ENCODE data around the gene TP63.

The TP63 gene

GRCh38 chr3:189684317-189684716 is 53.1 kb downstream of the TP63 start:
- no peak for DNase-seq (ENCODE audit: low read depth)

- DNase-seq (ENCODE audit: low read depth), result no peak
Measured at GRCh38 chr3:189685291-189685690, 54.1 kb downstream of the TP63 start.

- DNase-seq (ENCODE audit: low read depth), result no peak
Measured at GRCh38 chr3:189685860-189686259, 54.7 kb downstream of the TP63 start.

DNA sequence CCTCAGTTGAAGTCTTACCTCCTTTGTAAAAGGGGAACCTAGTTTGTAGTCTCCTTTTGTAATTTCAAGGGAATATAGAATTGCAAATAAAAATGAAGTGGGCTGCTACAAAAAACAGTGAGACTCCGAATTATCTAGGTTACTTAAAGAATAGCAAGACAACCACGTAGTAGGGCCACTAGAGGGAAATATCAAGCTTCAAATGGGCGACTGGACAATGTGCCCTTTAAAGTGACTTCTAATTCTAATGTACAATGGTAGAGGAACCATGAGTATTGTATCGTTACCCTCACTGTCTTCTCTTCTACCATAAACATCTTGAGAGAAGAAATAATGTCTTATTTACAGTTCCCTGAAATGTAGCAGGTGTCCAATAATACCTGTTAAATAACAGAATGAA is 56.3 kb downstream of the TP63 start:
- DNase-seq (ENCODE audit: low read depth), result no peak

DNA sequence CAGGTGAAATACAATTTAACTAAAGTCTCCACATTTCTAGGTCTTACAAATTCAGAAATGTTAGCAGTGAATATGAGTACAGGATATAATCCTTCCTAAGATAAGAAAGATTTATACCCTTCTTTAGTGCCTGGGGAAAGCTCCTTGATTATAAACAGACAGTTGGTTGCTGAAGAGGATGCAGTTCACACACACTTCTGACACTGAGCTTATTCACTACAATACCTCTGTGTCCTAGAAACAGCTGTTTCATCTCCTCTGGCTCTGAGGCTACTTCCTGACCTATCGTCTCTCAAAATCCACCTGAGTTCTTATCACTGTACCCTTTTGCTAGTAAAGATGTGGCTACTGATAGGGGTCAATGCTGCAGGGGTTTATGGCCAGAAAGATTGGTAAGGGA is 57.1 kb downstream of the TP63 start:
- no peak for DNase-seq (ENCODE audit: low read depth)

- DNase-seq (ENCODE audit: low read depth), result no peak
Measured at GRCh38 chr3:189689625-189690024, 58.4 kb downstream of the TP63 start.

GRCh38 chr3:189690237-189690636 is 59.0 kb downstream of the TP63 start:
- no peak for DNase-seq (ENCODE audit: low read depth)

- DNase-seq (ENCODE audit: low read depth), result no peak
Measured at GRCh38 chr3:189690672-189691071, 59.5 kb downstream of the TP63 start.

DNA sequence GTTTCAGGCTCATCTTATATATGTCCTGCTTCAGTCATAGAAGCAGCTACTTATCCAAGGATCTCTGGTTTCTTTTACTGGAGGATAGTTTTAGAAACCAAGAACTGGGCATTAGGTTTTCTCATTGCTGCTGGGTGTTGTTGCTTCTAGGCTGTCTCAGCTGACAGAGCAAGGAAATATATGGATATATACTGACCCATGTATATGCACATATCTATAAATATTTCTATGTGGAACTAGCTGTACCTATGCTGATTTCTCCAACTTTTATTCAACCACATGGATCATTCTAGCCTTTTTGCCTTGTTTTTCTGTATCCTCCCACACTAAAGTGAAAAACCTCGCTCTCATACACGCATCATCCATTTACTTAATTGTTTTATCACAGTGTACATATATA is 64.2 kb downstream of the TP63 start:
- DNase-seq (ENCODE audit: low read depth), result no peak

DNA sequence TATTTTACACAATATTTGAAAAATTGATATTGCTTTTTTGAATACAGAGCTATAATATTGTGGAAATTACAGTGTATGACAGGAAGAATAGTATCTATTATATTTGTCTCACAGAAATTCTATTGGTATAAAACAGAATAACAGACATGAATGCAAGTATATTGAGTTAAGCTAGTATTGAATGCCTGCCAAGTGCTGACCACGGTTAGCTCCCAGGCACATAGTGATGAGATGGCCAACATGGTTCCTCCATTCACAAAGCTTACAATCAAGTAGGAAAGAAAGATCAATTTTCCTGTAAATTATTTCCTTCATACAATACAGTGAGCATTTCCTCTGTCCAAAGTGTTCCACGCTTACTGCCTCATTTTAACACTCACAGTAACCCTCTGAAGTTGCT is 67.6 kb downstream of the TP63 start:
- no peak for DNase-seq (ENCODE audit: low read depth)

DNA sequence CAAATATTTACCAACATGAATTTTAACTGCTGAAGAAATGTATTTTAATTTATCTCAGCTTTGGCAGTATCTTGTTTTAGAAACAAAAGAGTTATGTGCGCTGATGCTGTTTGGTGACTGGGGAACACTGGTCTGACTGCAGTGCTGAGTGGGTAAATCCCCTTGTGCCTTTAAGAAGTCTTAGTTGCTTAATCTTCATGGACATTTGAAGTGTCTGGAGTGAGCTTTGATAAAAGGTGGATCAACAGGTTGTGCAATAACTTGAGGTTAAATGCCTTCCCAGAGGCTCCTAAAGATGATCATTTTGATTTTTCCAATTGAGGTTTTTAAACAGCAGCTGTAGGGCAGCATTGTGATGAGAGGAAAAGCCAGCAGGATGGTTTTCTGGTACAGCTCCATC is 68.7 kb downstream of the TP63 start:
- no peak for DNase-seq (ENCODE audit: low read depth)

DNA sequence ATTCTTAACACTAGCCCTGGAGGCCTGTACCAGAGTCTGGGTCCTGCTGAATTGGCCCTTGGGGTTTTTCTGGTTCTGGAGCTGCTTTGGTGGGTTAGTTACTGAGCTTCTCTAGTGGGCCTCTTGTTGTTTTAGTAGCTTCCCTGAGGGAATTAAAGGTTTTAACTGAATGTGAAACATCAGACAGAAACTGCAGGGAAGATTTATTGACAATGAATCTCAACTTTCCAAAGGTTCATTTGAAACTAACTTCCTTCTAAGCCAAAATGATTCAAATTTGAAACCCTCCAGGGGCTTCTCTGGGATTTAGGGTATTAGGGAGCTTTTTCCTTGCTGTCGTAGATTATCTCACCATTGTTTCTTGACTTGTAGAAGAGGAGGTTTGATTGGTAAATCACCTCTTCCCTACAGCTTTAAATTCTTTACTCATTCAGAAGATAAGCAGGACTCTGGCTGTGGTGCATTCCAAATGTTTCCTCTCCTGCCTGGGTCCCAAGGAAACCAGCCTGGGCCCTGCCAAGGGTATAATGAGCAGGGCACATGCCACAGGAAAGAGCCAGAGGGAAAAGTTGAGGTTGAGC is 71.0 kb downstream of the TP63 start:
- no peak for DNase-seq (ENCODE audit: low read depth)

DNA sequence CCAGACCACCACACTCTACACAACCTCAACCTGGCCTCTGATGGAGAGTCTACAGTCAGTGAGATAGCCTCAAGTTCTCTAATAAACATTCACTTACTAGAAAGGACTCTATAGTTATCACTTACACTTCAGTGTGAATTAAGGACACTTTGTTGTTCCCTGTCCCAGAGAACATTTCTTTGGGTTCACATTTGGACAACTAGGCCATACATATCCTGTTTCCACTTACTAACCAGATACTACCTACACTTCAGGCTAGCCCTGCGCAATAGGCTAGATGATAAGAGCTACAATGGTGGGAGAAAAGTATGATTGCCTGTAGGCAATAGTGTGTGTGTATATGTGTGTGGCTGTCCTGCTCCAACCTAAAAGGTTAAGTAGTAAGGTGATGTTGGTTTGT is 72.7 kb downstream of the TP63 start:
- no peak for DNase-seq (ENCODE audit: low read depth)

DNA sequence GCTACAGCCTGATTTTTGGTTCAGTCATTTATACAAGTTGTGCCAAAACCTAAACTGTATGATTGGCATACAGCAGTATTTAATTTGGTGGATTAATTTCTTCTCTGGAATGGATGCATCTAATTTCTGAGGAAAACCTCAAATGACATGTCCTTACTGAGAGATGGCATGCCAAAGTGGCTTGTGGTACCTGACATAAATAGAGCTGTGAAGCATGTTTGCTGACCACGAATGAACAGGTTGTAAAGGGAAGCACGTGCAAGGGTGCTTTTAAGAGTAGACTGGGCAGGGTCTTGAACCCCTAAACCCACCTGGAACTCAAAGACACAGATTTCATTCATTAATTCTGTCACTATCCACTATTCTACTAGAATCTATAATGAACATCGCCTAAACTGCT is 77.2 kb downstream of the TP63 start:
- DNase-seq (ENCODE audit: low read depth), result no peak

GRCh38 chr3:189710620-189711402 is 79.6 kb downstream of the TP63 start:
- DNase-seq (ENCODE audit: low read depth), result no peak

GRCh38 chr3:189712906-189713483 is 81.8 kb downstream of the TP63 start:
- DNase-seq (ENCODE audit: low read depth), result no peak

GRCh38 chr3:189714991-189715961 is 84.1 kb downstream of the TP63 start:
- DNase-seq (ENCODE audit: low read depth), result no peak

DNA sequence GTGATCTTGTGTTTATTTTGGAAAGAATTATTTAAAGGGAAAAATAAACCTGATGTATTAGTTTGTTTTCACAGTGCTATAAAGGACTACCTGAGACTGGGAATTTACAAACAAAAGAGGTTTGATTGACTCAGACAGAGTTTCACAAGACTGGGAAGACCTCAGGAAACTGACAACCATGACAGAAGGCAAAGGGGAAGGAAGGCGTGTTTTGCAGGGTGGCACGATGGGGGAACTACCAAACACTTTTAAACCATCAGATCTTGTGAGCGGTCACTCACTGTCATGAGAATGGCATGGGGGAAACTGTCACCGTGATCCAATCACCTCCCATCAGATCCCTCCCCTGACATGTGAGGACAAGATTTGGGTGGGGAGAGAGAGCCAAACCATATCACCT is 87.0 kb downstream of the TP63 start:
- DNase-seq (ENCODE audit: low read depth), result no peak

DNA sequence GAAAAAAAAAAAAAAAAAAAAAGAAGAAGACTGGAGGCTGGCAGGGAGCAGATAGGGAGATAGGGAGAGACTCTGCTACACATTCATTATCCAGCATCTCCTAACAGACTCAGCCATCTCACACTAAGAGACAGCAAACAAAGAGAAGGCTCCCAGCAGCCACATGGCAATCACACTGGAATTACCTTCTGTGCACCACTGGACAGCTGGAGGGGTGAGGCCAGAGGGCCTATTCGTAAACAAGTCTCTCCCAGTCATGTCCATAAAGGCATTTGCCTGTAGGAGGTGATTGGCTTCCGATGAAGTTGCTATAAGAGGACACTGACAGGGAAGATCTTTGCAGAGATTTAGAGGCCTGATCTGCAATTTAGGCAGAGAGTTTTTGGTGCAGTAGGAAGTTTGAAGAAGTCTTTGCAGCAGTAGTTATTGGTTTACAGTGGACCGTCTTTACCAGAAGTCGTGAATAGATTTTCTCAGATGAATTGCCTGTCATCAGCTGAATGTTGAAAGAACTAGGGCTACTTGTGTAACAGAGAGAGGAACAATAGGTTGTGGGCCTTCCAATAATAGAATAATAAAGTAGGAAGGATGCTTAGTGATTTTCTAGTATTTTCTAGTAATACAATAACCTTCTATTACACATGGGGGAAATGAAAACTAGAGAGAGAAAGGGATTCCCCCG is 89.7 kb downstream of the TP63 start:
- no peak for DNase-seq (ENCODE audit: low read depth)

DNA sequence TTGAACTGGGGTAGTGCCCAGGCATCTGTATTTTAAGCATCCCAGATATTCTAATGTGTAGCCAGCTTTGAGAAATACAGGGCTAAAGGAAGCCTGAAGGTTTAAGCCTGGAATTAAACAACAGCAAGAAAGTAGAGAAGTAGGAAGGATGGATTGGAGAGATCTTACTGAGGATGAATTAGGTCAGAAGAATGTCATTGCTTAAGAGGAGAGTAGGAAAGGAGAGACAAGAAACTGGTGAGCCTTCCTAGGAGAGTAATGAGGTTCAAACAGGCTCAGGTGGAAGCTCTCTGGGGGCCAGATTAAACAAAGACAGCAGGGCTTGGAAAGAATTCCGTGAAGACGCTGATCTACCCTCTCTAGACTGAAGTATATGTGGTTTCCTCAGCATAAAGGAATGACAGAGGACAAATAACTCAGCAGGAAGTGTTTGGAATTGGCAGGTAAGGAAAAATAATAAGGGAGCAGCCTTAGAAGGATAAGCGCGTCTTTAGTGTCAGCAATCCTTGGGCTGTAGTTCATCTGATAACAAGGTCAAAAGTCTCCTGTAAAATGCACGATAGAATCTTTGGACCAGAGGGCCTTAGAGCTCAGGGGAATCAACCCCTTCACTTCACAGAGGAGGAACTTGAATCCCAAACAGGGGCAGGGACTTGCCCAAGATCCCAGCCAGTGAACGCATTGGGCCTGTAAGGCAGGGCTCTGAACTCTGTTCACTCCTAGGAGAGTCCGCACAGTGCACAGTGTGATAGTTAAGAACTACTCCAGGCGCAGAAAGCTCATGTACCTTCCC is 90.9 kb downstream of the TP63 start:
- DNase-seq (ENCODE audit: low read depth), result no peak

DNA sequence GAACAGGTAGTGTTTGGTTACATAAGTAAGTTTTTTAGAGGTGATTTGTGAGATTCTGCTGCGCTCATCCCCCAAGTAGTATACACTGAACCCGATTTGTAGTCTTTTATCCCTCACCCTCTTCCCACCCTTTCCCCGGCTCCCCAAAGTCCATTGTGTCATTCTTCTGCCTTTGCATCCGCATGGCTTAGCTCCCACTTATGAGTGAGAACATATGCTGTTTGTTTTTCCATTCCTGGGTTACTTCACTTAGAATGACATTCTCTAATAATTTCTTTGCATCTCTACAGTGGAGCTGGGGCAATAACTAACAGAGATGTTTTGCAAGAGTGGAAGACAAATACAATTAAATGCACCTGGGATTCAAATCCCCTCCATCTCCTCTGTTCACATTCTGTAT is 93.2 kb downstream of the TP63 start:
- no peak for DNase-seq (ENCODE audit: low read depth)
